ENCODE results near the gene SNCB.

DNA sequence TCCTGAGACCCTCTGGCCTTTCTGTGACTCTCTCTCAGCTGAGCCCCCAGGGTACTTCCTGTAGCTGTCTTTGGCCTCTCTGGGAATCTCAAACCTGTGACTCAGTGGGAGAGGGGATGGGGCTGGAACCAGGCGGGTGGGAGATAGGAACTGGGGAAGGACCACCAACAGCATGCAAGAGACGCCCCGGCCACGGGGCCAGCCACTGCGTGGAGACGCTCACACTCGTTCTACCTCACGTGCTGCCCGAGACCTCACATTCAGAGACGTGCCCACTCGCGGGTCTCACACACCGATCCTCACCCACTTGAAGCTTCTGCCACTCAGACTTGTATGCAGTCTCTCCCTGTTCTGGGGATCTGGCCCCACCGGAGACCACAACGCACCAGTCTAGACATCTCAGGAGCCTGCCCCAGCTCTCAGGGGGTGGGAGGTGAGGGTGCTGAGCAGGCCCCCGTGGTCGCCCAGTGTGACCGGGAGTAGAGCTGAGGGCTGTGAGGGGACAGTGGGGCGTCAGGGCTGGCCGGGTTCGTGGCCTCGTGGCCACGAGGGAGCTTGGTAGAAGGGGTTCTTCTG is 34.2 kb downstream of the SNCB start:
- TF ChIP-seq CBX5 (IDR thresholded peaks at IDR 0.05; ENCODE audit: low read depth, low read length): no peak
- TF ChIP-seq, protein P1, sequence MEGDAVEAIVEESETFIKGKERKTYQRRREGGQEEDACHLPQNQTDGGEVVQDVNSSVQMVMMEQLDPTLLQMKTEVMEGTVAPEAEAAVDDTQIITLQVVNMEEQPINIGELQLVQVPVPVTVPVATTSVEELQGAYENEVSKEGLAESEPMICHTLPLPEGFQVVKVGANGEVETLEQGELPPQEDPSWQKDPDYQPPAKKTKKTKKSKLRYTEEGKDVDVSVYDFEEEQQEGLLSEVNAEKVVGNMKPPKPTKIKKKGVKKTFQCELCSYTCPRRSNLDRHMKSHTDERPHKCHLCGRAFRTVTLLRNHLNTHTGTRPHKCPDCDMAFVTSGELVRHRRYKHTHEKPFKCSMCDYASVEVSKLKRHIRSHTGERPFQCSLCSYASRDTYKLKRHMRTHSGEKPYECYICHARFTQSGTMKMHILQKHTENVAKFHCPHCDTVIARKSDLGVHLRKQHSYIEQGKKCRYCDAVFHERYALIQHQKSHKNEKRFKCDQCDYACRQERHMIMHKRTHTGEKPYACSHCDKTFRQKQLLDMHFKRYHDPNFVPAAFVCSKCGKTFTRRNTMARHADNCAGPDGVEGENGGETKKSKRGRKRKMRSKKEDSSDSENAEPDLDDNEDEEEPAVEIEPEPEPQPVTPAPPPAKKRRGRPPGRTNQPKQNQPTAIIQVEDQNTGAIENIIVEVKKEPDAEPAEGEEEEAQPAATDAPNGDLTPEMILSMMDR (IDR thresholded peaks at IDR 0.05; ENCODE audit: control extremely low read depth in 1 of 3, insufficient read depth in 1 of 3, low read depth in 1 of 3, low read length in 3 of 3): no peak
- TF ChIP-seq YY1 (IDR thresholded peaks at IDR 0.05; ENCODE audit: low read depth, low read length): no peak
- TF ChIP-seq EZH2 (IDR thresholded peaks at IDR 0.05; ENCODE audit: low read depth, low read length, severe bottlenecking): no peak
- no peak for TF ChIP-seq TAF1 (IDR thresholded peaks at IDR 0.05; ENCODE audit: low read depth, low read length)
- no peak for TF ChIP-seq SP4 (IDR thresholded peaks at IDR 0.05; ENCODE audit: low read length)
- no peak for TF ChIP-seq POU5F1 (IDR thresholded peaks at IDR 0.05; ENCODE audit: low read depth, low read length)
